IMR-90 (cell line): Measurements from ENCODE around the gene GPR173. TPM values are rescaled to one million over a fixed set of nuclear protein-coding genes. Genes with fewer than 3 reads are reported as not detected.

Source experiments
- ATAC-seq: fragments of 200-7000 bp; cut with Tn5 transposase; 2 replicates; pipeline ENCODE4 v1.9.1; 2020; ENCODE audit warnings: low read depth, mild to moderate bottlenecking, moderate library complexity
- BruUV-seq: library from RNA; stranded (reverse); fragments of 400-500 nt; replicated peaks from 2 replicates; lab custom pipeline; 2021; lab: Mats Ljungman, UMichigan
- CTCF ChIA-PET: fragments of 300-600 bp; formaldehyde crosslinking; extraction: SDS; loops from one replicate; lab custom pipeline; 2021; ENCODE audit warnings: antibody characterized with exemption; lab: Yijun Ruan, JAX
- POLR2A ChIA-PET: fragments of 300-600 bp; sonication (Branson Sonifier 250); formaldehyde crosslinking; loops from one replicate; lab custom pipeline; 2022; ENCODE audit warnings: antibody characterized with exemption; ENCODE audit not compliant: unreplicated experiment; lab: Charles Lee
- DNase-seq: peaks from one replicate; pipeline ENCODE4 v3.0.0; 2013
- H2AFZ ChIP-seq: replicated peaks from 2 replicates; pipeline ENCODE3; 2013; ENCODE audit warnings: low read length, mild to moderate bottlenecking; ENCODE audit not compliant: poor library complexity
- H2AK5ac ChIP-seq: 2 replicates; pipeline ENCODE4 v1.6.1; 2013; ENCODE audit warnings: low read depth, low read length, inconsistent platforms
- H2AK9ac ChIP-seq: replicated peaks from 2 replicates; pipeline ENCODE3; 2013; ENCODE audit warnings: mild to moderate bottlenecking, low read depth, low read length, moderate library complexity; ENCODE audit not compliant: poor library complexity
- H2BK120ac ChIP-seq: 2 replicates; pipeline ENCODE4 v1.6.1; 2013; ENCODE audit warnings: low read depth, low read length, inconsistent platforms
- H2BK15ac ChIP-seq: 3 replicates; pipeline ENCODE4 v1.6.1; 2013; ENCODE audit warnings: low read depth, low read length, inconsistent platforms
- H2BK20ac ChIP-seq: 2 replicates; pipeline ENCODE4 v1.6.1; 2013; ENCODE audit warnings: low read depth, mild to moderate bottlenecking, inconsistent platforms, low read length, moderate library complexity
- H2BK5ac ChIP-seq: 2 replicates; pipeline ENCODE4 v1.6.1; 2013; ENCODE audit warnings: mild to moderate bottlenecking, low read depth, low read length, inconsistent platforms; ENCODE audit not compliant: poor library complexity, severe bottlenecking
- H3K14ac ChIP-seq: replicated peaks from 2 replicates; pipeline ENCODE4 v1.6.1; 2013; ENCODE audit warnings: low read depth, low read length, inconsistent platforms
- H3K18ac ChIP-seq: 2 replicates; pipeline ENCODE4 v1.6.1; 2013; ENCODE audit warnings: low read depth, low read length, control low read depth
- H3K23ac ChIP-seq: 2 replicates; pipeline ENCODE4 v1.6.1; 2013; ENCODE audit warnings: low read depth, low read length, inconsistent platforms
- H3K27ac ChIP-seq: 2 replicates; pipeline ENCODE4 v1.5.1; 2013; ENCODE audit warnings: mild to moderate bottlenecking, control low read depth, low read length; ENCODE audit not compliant: insufficient read depth
- H3K27me3 ChIP-seq: 2 replicates; pipeline ENCODE4 v1.6.1; 2013; ENCODE audit warnings: low read length; ENCODE audit not compliant: control insufficient read depth, insufficient read depth
- H3K36me3 ChIP-seq: 2 replicates; pipeline ENCODE4 v1.6.1; 2013; ENCODE audit warnings: low read length, mixed read lengths; ENCODE audit not compliant: control insufficient read depth, insufficient read depth
- H3K4ac ChIP-seq: 2 replicates; pipeline ENCODE4 v1.6.1; 2013; ENCODE audit warnings: low read depth, low read length, inconsistent platforms
- H3K4me1 ChIP-seq: 2 replicates; pipeline ENCODE4 v1.6.1; 2013; ENCODE audit warnings: low read length, mixed read lengths; ENCODE audit not compliant: control insufficient read depth, insufficient read depth
- H3K4me2 ChIP-seq: 2 replicates; pipeline ENCODE4 v1.6.1; 2013; ENCODE audit warnings: low read depth, mild to moderate bottlenecking, control low read depth, low read length, moderate library complexity
- H3K4me3 ChIP-seq: 2 replicates; pipeline ENCODE4 v1.5.1; 2013; ENCODE audit warnings: low read depth, mild to moderate bottlenecking, control low read depth, low read length, moderate library complexity; ENCODE audit not compliant: insufficient read depth
- H3K56ac ChIP-seq: 2 replicates; pipeline ENCODE4 v1.6.1; 2013; ENCODE audit warnings: low read length, inconsistent platforms; ENCODE audit not compliant: insufficient read depth; ENCODE audit errors: extremely low read depth
- H3K79me1 ChIP-seq, 2 experiments: 2 replicates each; pipeline ENCODE4 v1.6.1; 2013; ENCODE audit warnings: low read length in 2 of 2, inconsistent platforms in 1 of 2, low read depth in 1 of 2
- H3K9ac ChIP-seq: 2 replicates; pipeline ENCODE4 v1.6.1; 2013; ENCODE audit warnings: low read depth, low read length, control low read depth
- H3K9me1 ChIP-seq: 2 replicates; pipeline ENCODE4 v1.6.1; 2013; ENCODE audit warnings: low read length, inconsistent platforms; ENCODE audit not compliant: insufficient read depth
- H3K9me3 ChIP-seq: 2 replicates; pipeline ENCODE4 v1.6.1; 2013; ENCODE audit warnings: low read length; ENCODE audit not compliant: control insufficient read depth, insufficient read depth
- H4K20me1 ChIP-seq: 2 replicates; pipeline ENCODE4 v1.6.1; 2013; ENCODE audit warnings: low read length, inconsistent platforms; ENCODE audit not compliant: insufficient read depth
- H4K5ac ChIP-seq: 2 replicates; pipeline ENCODE4 v1.6.1; 2013; ENCODE audit warnings: mild to moderate bottlenecking, low read depth, low read length, control low read depth
- H4K8ac ChIP-seq, 2 experiments: 2 replicates each; pipeline ENCODE4 v1.6.1; 2013; ENCODE audit warnings: low read depth in 2 of 2, low read length in 2 of 2, control low read depth in 1 of 2, inconsistent platforms in 1 of 2
- H4K91ac ChIP-seq: 2 replicates; pipeline ENCODE4 v1.6.1; 2013; ENCODE audit warnings: low read depth, low read length, inconsistent platforms; ENCODE audit not compliant: insufficient read depth
- CEBPB ChIP-seq: IDR thresholded peaks from 2 replicates; pipeline ENCODE4 v1.6.1; 2012; ENCODE audit warnings: low read depth, low read length, improper control_type of control experiment
- CHD1 ChIP-seq: IDR thresholded peaks from 2 replicates; pipeline ENCODE4 v1.6.1; 2012; ENCODE audit warnings: low read depth, low read length, improper control_type of control experiment
- CTCF ChIP-seq: conservative IDR thresholded peaks from 2 replicates; pipeline ENCODE4 v1.5.1; 2012; ENCODE audit warnings: mild to moderate bottlenecking, low read depth, low read length, improper control_type of control experiment
- ELK1 ChIP-seq: fragments of 150-350 bp; IDR thresholded peaks from 2 replicates; pipeline ENCODE4 v1.6.1; 2016; ENCODE audit warnings: low read depth, mild to moderate bottlenecking, low read length, moderate library complexity, borderline replicate concordance
- FOS ChIP-seq: fragments of 150-350 bp; IDR thresholded peaks from 2 replicates; pipeline ENCODE4 v1.6.1; 2016; ENCODE audit warnings: low read depth, low read length
- RAD21 ChIP-seq: IDR thresholded peaks from 2 replicates; pipeline ENCODE4 v1.6.1; 2012; ENCODE audit warnings: low read length, improper control_type of control experiment
- RCOR1 ChIP-seq: IDR thresholded peaks from 2 replicates; pipeline ENCODE4 v1.6.1; 2012; ENCODE audit warnings: mild to moderate bottlenecking, low read length, improper control_type of control experiment; ENCODE audit not compliant: insufficient replicate concordance
- RFX5 ChIP-seq: IDR thresholded peaks from 2 replicates; pipeline ENCODE4 v1.8.0; 2012; ENCODE audit warnings: low read depth, mild to moderate bottlenecking, low read length, moderate library complexity
- SMC3 ChIP-seq: fragments of 150-350 bp; IDR thresholded peaks from 2 replicates; pipeline ENCODE4 v1.6.1; 2016; ENCODE audit warnings: low read depth, mild to moderate bottlenecking, antibody characterized with exemption, low read length, moderate library complexity
- USF2 ChIP-seq: fragments of 150-350 bp; IDR thresholded peaks from 2 replicates; pipeline ENCODE4 v1.6.1; 2017; ENCODE audit warnings: mild to moderate bottlenecking, antibody characterized with exemption, low read length, low read depth
- WGBS, 2 experiments: methylation state at CpG; one replicate each; pipeline versions ENCODE4 v1.1.5 to v1.1.7; 2013; ENCODE audit warnings: missing lambda C conversion rate in 2 of 2; ENCODE audit not compliant: insufficient read length in 1 of 2; ENCODE audit errors: extremely low coverage in 2 of 2; 5-methylcytosine and 5-hydroxymethylcytosine counted together
- dilution Hi-C: fragments of 300-500 bp; cut with HindIII; formaldehyde crosslinking; loops from one replicate; pipeline ENCODE4 v1.14.3; 2018; ENCODE audit warnings: low sequenced_read_pairs; ENCODE audit not compliant: unreplicated experiment
- in situ Hi-C: fragments of 300-500 bp; cut with MboI; formaldehyde crosslinking; loops from 3 replicates; pipeline ENCODE4 v1.14.3; 2019; ENCODE audit warnings: low sequenced_read_pairs, inconsistent platforms, mixed read lengths
- intact Hi-C: fragments of 100-400 bp; cut with micrococcal nuclease; formaldehyde crosslinking; loops from 2 replicates; pipeline ENCODE4 v1.10.0; 2022
- polyA plus RNA-seq, 3 experiments: library from polyadenylated mRNA; depleted of rRNA; stranded (reverse); fragments of >200 nt; gene quantifications; 2 replicates each; pipeline ENCODE4 v1.2.3, GENCODE V29; 2012; ENCODE audit warnings: low replicate concordance in 1 of 3
- total RNA-seq: library from RNA; depleted of rRNA; stranded (reverse); fragments of >200 nt; gene quantifications from 2 replicates; pipeline ENCODE4 v1.2.3, GENCODE V29; 2012

Gene GPR173
- total and polyA plus RNA-seq, 2 of the 4 experiments (the other 2 are of a cell fraction): 0.90 to 6.1 TPM

GRCh38 chrX:53071604-53072417 lies 23.2 kb downstream of the GPR173 start (continued):
- TF ChIP-seq USF2 (no peak), CHD1 (no peak)

- Histone ChIP-seq H3K4me2 (no peak overlapping the region), H2AK9ac (no peak overlapping the region), H3K56ac (no peak overlapping the region), H2BK15ac (no peak overlapping the region), H3K9me3 (no peaks in the 10 kb centered on the region), H2BK20ac (no peak overlapping the region), H2BK5ac (no peak overlapping the region), H2AK5ac (no peak overlapping the region), H3K36me3 (peaks cover 13% of the 10 kb centered on the region), H3K9me1 (peaks cover 3% of the 10 kb centered on the region; the same call in 1 of the 2 replicates), H3K4me3 (no peak overlapping the region), H3K79me1 (peaks cover 0 to 26% of the 10 kb centered on the region in 2 experiments; a peak in 2 of 4 replicates), H3K4ac (no peak overlapping the region), H3K23ac (no peak overlapping the region), H4K20me1 (peaks cover 17% of the 10 kb centered on the region), H4K5ac (no peak overlapping the region), H2AFZ (no peak overlapping the region), H4K91ac (no peak overlapping the region), H3K18ac (no peak overlapping the region), H3K9ac (no peak overlapping the region), H4K8ac (no peak overlapping the region), H3K27me3 (no peaks in the 10 kb centered on the region; the same call in 1 of the 2 replicates), H3K14ac (no peak overlapping the region), H3K4me1 (peaks cover 2% of the 10 kb centered on the region; the same call in 1 of the 2 replicates), H3K27ac (no peak overlapping the region), H2BK120ac (no peak overlapping the region)
- POLR2A ChIA-PET: no interaction called here
- in situ Hi-C loops (no loop called here), dilution Hi-C loops (no loop called here), intact Hi-C loops (no loop called here)
- CTCF ChIA-PET: interaction anchor here (0.7 kb wide), 1 partner anchor 10 kb away, joined by 4 read pairs; no protein-coding TSS in a partner anchor
- no TSS peak for BruUV-seq
- ATAC-seq: no peak
- WGBS, 2 experiments: 73% methylated on average over 3 of the region's 9 CpGs; no CpG with 5 or more reads in 1 of the 2 experiments
- DNase-seq: no peak
- TF ChIP-seq CEBPB (no peak), RCOR1 (no peak), CHD1 (no peak), SMC3 (no peak), RFX5 (no peak), FOS (no peak), CTCF (no peak), ELK1 (no peak), RAD21 (no peak)
These were observed 24.0 kb downstream of the GPR173 start for GRCh38 chrX:53072418-53073114.
